ENCODE measurements around the gene ULBP2. TPM values are rescaled to one million over a fixed set of nuclear protein-coding genes. Genes with fewer than 3 reads are reported as not detected.

The ULBP2 gene
- polyA plus RNA-seq, 5 donors, result 2.3 to 2.9 (median 2.5) TPM

Other genes with a start within 250 kb of the ULBP2 start
- gene LATS1, start 223.9 kb upstream of the ULBP2 start, polyA plus RNA-seq (ENCODE audit: insufficient read depth in 1 of 5, insufficient read length in 5 of 5, low replicate concordance in 1 of 5), result 10 to 100 TPM; 21.0 to 34.0 (median 32.6) TPM
- 10 to 100 TPM; 32.1 to 51.4 (median 42.8) TPM for gene NUP43, start 195.5 kb upstream of the ULBP2 start, polyA plus RNA-seq (ENCODE audit: insufficient read depth in 1 of 5, insufficient read length in 5 of 5, low replicate concordance in 1 of 5)
- gene PCMT1, start 192.3 kb upstream of the ULBP2 start, polyA plus RNA-seq (ENCODE audit: insufficient read depth in 1 of 5, insufficient read length in 5 of 5, low replicate concordance in 1 of 5), result 10 to 100 TPM; 77.9 to 95.0 (median 81.6) TPM
- gene LRP11, start 77.7 kb upstream of the ULBP2 start, polyA plus RNA-seq (ENCODE audit: insufficient read depth in 1 of 5, insufficient read length in 5 of 5, low replicate concordance in 1 of 5), result 10 to 100 TPM; 28.4 to 35.8 (median 33.8) TPM
- gene RAET1E, start 43.9 kb upstream of the ULBP2 start, polyA plus RNA-seq (ENCODE audit: insufficient read depth in 1 of 5, insufficient read length in 5 of 5, low replicate concordance in 1 of 5), result under 1 TPM; 0.24 to 0.61 (median 0.42) TPM
- 1 to 10 TPM; 1.6 to 2.4 (median 2.0) TPM for gene RAET1G, start 18.9 kb upstream of the ULBP2 start, polyA plus RNA-seq (ENCODE audit: insufficient read depth in 1 of 5, insufficient read length in 5 of 5, low replicate concordance in 1 of 5)
- gene ULBP1, start 21.9 kb downstream of the ULBP2 start, polyA plus RNA-seq (ENCODE audit: insufficient read depth in 1 of 5, insufficient read length in 5 of 5, low replicate concordance in 1 of 5), result 1 to 10 TPM; 3.9 to 5.1 (median 4.8) TPM
- gene RAET1L, start 83.5 kb downstream of the ULBP2 start, polyA plus RNA-seq (ENCODE audit: insufficient read depth in 1 of 5, insufficient read length in 5 of 5, low replicate concordance in 1 of 5), result not detected
- gene ULBP3, start 127.1 kb downstream of the ULBP2 start, polyA plus RNA-seq (ENCODE audit: insufficient read depth in 1 of 5, insufficient read length in 5 of 5, low replicate concordance in 1 of 5), result 10 to 100 TPM in 3 of 5 donors, 1 to 10 TPM in 2; 8.6 to 13.0 (median 10.2) TPM
- 10 to 100 TPM; 11.4 to 29.8 (median 18.2) TPM for gene PPP1R14C, start 201.0 kb downstream of the ULBP2 start, polyA plus RNA-seq (ENCODE audit: insufficient read depth in 1 of 5, insufficient read length in 5 of 5, low replicate concordance in 1 of 5)

Data from right lung (tissue), 5 donors.